GM23248 (cell line): ENCODE data around the gene MCU. TPM values are rescaled to one million over a fixed set of nuclear protein-coding genes. Genes with fewer than 3 reads are reported as not detected.
A peak's percentile ranks its signal among the peaks of the same experiment; 100 is the strongest.

Experiments used
- DNase-seq: peaks from one replicate; pipeline ENCODE4 v3.0.0-alpha.2; 2015
- H2AFZ ChIP-seq: fragments of 200-600 bp; sonication (generic); 2 replicates; pipeline ENCODE4 v1.6.1; 2016; ENCODE audit warnings: antibody characterized with exemption
- H3F3A ChIP-seq: fragments of 200-600 bp; sonication (generic); 2 replicates; pipeline ENCODE4 v1.6.1; 2016; ENCODE audit warnings: mild to moderate bottlenecking, antibody characterized with exemption, mixed run types; ENCODE audit not compliant: insufficient read depth
- H3K27ac ChIP-seq: fragments of 200-600 bp; sonication (generic); 2 replicates; pipeline ENCODE4 v1.5.1; 2016; ENCODE audit warnings: mild to moderate bottlenecking
- H3K27me3 ChIP-seq: fragments of 200-600 bp; sonication (generic); replicated peaks from 2 replicates; pipeline ENCODE4 v1.6.1; 2016; ENCODE audit warnings: mild to moderate bottlenecking; ENCODE audit not compliant: insufficient read depth
- H3K36me3 ChIP-seq: fragments of 200-600 bp; sonication (generic); 2 replicates; pipeline ENCODE4 v1.6.1; 2016; ENCODE audit warnings: low read depth, mild to moderate bottlenecking
- H3K4me1 ChIP-seq: fragments of 200-600 bp; sonication (generic); 2 replicates; pipeline ENCODE4 v1.6.1; 2016; ENCODE audit warnings: mild to moderate bottlenecking; ENCODE audit not compliant: insufficient read depth
- H3K4me2 ChIP-seq: fragments of 200-600 bp; sonication (generic); one replicate; pipeline ENCODE4 v1.6.1; 2016; ENCODE audit warnings: mild to moderate bottlenecking; ENCODE audit not compliant: unreplicated experiment
- H3K4me3 ChIP-seq: fragments of 200-600 bp; sonication (generic); 2 replicates; pipeline ENCODE4 v1.5.1; 2016; ENCODE audit warnings: mild to moderate bottlenecking
- H3K79me2 ChIP-seq: fragments of 200-600 bp; sonication (generic); 2 replicates; pipeline ENCODE4 v1.6.1; 2016; ENCODE audit warnings: mild to moderate bottlenecking; ENCODE audit not compliant: insufficient read depth
- H3K9ac ChIP-seq: fragments of 200-600 bp; sonication (generic); 2 replicates; pipeline ENCODE4 v1.6.1; 2016; ENCODE audit warnings: mild to moderate bottlenecking
- H3K9me2 ChIP-seq: fragments of 200-600 bp; sonication (generic); 2 replicates; pipeline ENCODE4 v1.6.1; 2016; ENCODE audit warnings: mixed run types, mild to moderate bottlenecking, moderate library complexity; ENCODE audit not compliant: insufficient read depth
- H3K9me3 ChIP-seq: fragments of 200-600 bp; sonication (generic); one replicate; pipeline ENCODE4 v1.6.1; 2017; ENCODE audit warnings: low read depth
- H4K20me1 ChIP-seq: fragments of 200-600 bp; sonication (generic); 2 replicates; pipeline ENCODE4 v1.6.0; 2016; ENCODE audit not compliant: insufficient read depth
- EZH2 ChIP-seq: fragments of 200-600 bp; sonication (generic); IDR thresholded peaks from 2 replicates; pipeline ENCODE4 v1.6.1; 2018; ENCODE audit warnings: antibody characterized with exemption, mild to moderate bottlenecking; ENCODE audit not compliant: insufficient read depth, poor library complexity, severe bottlenecking
- EZH2phosphoT487 ChIP-seq: fragments of 200-600 bp; sonication (generic); IDR thresholded peaks from 2 replicates; pipeline ENCODE4 v1.6.1; 2018; ENCODE audit warnings: antibody characterized with exemption, moderate library complexity, mild to moderate bottlenecking, low read depth; ENCODE audit not compliant: insufficient read depth
- WGBS, 2 experiments: methylation state at CpG; one replicate each; pipeline ENCODE4 v1.1.6; 2015 to 2017; ENCODE audit warnings: low lambda C conversion rate in 2 of 2, low coverage in 1 of 2; ENCODE audit errors: missing lambda C conversion rate in 2 of 2; 5-methylcytosine and 5-hydroxymethylcytosine counted together
- in situ Hi-C: fragments of 300-500 bp; cut with MboI; formaldehyde crosslinking; loops from 2 replicates; pipeline ENCODE4 v1.15.0; 2020
- polyA plus RNA-seq: library from polyadenylated mRNA; unstranded; fragments of >200 nt; fragmentation: Nextera tagmentation; extraction: Ambion mirVana; gene quantifications from 2 replicates; pipeline ENCODE4 v1.2.1, GENCODE V29; 2016
- total RNA-seq: library from RNA; depleted of rRNA; stranded (reverse); fragments of >200 nt; shearing (Covaris generic); gene quantifications from 2 replicates; pipeline ENCODE4 v1.2.3, GENCODE V29; 2014

The MCU gene
- total and polyA plus RNA-seq, 2 experiments from 2014 or later = 29.5 to 30.9 TPM

DNA sequence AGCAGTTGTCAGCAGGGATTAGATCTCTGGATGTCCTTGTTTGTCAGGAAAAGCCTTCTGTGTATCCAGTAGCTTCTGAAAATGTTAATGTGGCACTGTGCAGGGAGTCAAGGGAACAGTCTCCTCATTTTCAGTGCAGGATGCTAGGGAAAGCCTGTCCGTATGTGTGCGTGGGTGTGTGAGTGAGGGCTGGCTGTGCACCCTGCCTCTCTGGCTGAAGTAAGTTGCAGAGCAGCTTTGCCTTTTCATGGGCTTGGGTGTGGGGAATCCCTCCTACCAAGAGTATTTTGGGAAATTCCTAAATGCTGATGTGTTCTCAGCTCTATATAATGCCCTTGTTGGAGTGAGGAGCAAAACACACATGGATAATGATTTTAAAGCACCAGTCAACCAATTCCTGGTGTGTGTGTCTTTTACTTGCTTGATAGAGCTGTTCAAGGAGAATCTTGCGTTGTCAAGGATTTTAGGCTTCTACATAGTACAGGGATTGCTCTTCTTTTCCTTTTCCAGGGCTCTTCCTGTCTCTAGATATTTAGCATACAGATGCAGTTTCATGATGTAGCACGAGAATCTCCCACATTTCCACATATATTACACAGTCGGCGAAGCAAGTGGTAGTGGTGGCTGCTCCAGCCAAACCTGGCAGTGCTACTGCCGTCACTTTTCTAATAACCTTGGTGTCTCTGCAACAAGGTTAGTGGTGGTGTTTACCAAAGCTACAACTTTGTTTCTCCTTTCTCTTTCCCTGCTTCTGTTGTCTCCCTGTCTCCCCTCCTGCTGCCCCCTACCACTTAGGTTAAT is 92.8 kb downstream of the MCU start:
- Histone ChIP-seq H3K4me3 (no peak overlapping the region), H3K9ac (no peak overlapping the region), H3K9me3 (no peaks in the 10 kb centered on the region), H3K36me3 (no peaks in the 10 kb centered on the region), H3K27me3 (no peaks in the 10 kb centered on the region), H3K79me2 (peaks cover 41% of the 10 kb centered on the region), H3K4me1 (peaks cover 33% of the 10 kb centered on the region), H3K4me2 (peak overlapping the region; percentile 45), H2AFZ (no peak overlapping the region), H3F3A (peaks cover 26% of the 10 kb centered on the region), H4K20me1 (0 out of 2 replicates have a peak, but pooled peaks cover 4% of the 10 kb centered on the region), H3K9me2 (no peaks in the 10 kb centered on the region), H3K27ac (no peak overlapping the region)
- TF ChIP-seq EZH2 = no peak
- no peak for TF ChIP-seq EZH2phosphoT487
- DNase-seq = peak; percentile 80
- 64 to 65% methylated on average over 7 of the region's 7 CpGs for WGBS, 2 experiments
- in situ Hi-C loops = no loop called here

DNA sequence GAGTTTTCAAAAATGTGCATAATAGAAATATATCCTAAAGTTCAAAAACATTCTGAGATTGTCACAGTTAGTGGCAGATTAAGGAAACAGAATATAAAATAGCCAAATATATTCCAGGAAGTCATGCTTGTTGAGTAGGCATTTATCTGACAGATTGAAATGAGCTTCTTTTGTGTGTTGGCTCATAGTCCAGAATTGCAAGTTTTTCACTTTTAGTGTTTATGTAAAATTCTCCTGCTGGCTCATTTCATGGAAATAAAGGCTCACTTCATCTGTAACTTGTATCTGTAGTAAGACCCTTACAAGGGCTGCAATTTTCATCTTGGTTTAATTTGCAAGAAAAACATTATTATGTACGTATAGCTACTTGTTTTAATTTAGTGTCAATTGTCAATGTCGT is 93.5 kb downstream of the MCU start:
- no peaks in the 10 kb centered on the region for H3K9me3 ChIP-seq
- H3K27ac ChIP-seq = no peak overlapping the region
- WGBS, 2 experiments = 84 to 86% methylated on average over 2 of the region's 2 CpGs
- 0 out of 2 replicates have a peak, but pooled peaks cover 4% of the 10 kb centered on the region for H4K20me1 ChIP-seq
- H3K4me2 ChIP-seq = peak overlapping the region; percentile 45
- TF ChIP-seq EZH2 (no peak), EZH2phosphoT487 (no peak)
- H3K4me1 ChIP-seq = peaks cover 33% of the 10 kb centered on the region
- peaks cover 26% of the 10 kb centered on the region for H3F3A ChIP-seq
- in situ Hi-C loops = no loop called here
- H3K36me3 ChIP-seq = no peaks in the 10 kb centered on the region
- no peaks in the 10 kb centered on the region for H3K27me3 ChIP-seq
- no peak overlapping the region for H3K9ac ChIP-seq
- H3K79me2 ChIP-seq = peaks cover 39% of the 10 kb centered on the region
- no peaks in the 10 kb centered on the region for H3K9me2 ChIP-seq
- no peak overlapping the region for H3K4me3 ChIP-seq
- no peak for DNase-seq
- H2AFZ ChIP-seq = no peak overlapping the region

DNA sequence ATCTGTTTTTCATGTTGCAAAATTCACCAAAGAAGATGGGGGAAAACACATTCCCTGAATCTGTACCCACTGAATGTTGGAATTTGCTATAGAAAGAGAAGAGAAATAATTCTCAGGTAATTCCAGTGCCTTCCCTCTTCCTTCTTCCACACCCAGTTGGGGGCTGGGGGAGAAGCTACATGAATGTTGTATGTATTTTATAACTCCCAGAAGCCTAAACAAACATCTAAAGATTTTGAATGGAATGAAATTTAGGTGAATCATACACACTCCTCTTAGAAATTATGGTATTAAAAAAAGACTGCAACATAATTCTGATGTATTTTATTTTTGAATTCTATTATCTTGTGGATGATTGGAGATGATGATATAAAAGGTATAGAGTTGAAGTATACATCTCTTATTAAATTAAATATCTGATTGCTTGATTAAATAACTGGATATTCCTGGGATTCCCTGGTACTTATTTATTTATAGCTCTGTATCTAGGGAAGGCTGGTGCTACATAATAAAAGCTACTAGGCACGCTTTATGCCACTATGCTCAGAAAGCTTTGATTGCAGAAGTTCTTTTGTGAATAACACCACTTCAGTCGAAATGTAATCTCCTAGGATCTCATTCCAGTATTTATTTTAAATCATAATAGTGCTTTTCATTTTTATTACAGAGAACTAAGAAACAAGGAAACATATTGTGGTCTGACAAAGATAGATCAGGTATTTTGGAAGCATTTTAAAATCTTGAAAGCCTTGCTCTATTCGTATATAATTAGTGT is 98.5 kb downstream of the MCU start:
- Histone ChIP-seq H3K9ac (no peak overlapping the region), H3K4me2 (no peak overlapping the region), H2AFZ (no peak overlapping the region), H3F3A (peaks cover 6% of the 10 kb centered on the region; the same call in 1 of the 2 replicates), H3K9me3 (no peaks in the 10 kb centered on the region), H3K4me3 (no peak overlapping the region), H4K20me1 (0 out of 2 replicates have a peak, but pooled peaks cover under 1% of the 10 kb centered on the region), H3K36me3 (no peaks in the 10 kb centered on the region), H3K4me1 (peaks cover 5% of the 10 kb centered on the region), H3K27me3 (no peaks in the 10 kb centered on the region), H3K27ac (no peak overlapping the region), H3K9me2 (no peaks in the 10 kb centered on the region), H3K79me2 (peaks cover 61% of the 10 kb centered on the region)
- DNase-seq = no peak
- 97 to 98% methylated on average over 3 of the region's 3 CpGs for WGBS, 2 experiments
- TF ChIP-seq EZH2 (no peak), EZH2phosphoT487 (no peak)
- in situ Hi-C loops = no loop called here

DNA sequence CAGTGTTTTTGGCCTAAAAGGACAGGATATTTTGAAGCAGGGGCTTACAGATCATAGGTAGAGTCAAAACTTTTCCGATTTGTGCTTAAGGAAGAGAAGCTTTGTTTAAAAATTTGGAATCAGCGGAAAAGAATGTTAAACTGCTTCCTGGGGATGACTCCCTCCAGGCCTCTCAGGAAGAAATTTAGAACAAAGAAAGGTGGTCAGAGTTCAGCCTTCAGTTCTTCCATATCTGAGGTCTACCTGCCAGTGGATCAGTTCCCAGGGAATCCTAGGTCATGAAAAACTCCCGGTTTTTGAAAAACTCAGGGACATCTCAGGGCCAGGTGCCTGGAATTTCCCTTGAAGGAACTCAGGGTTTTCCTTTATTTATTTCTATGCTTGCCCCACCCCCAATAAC is 100.3 kb downstream of the MCU start:
- no peak for DNase-seq
- Histone ChIP-seq H3K9me3 (no peaks in the 10 kb centered on the region), H3F3A (no peaks in the 10 kb centered on the region), H3K4me2 (no peak overlapping the region), H3K27ac (no peak overlapping the region), H4K20me1 (no peaks in the 10 kb centered on the region), H3K36me3 (no peaks in the 10 kb centered on the region), H3K9ac (no peak overlapping the region), H3K79me2 (peaks cover 55% of the 10 kb centered on the region), H3K4me3 (no peak overlapping the region), H3K27me3 (no peaks in the 10 kb centered on the region), H2AFZ (no peak overlapping the region), H3K4me1 (no peaks in the 10 kb centered on the region), H3K9me2 (no peaks in the 10 kb centered on the region)
- in situ Hi-C loops = no loop called here
- no peak for TF ChIP-seq EZH2phosphoT487
- no peak for TF ChIP-seq EZH2
- WGBS, 2 experiments = 98 to 99% methylated on average over 3 of the region's 3 CpGs
